K562 (cell line): Measurements from ENCODE around the gene DCUN1D3. TPM values are rescaled to one million over a fixed set of nuclear protein-coding genes. Genes with fewer than 3 reads are reported as not detected.

ENCODE experiments used
- BACH1 ChIP-seq: fragments of 200-800 bp; sonication (Bioruptor generic); IDR thresholded peaks from 2 replicates; pipeline ENCODE4 v1.6.1; 2016; ENCODE audit warnings: missing genetic modification characterization, missing compliant biosample characterization
- CTBP1 ChIP-seq: fragments of 450-650 bp; IDR thresholded peaks from 2 replicates; pipeline ENCODE4 v1.6.1; 2016; ENCODE audit warnings: borderline replicate concordance
- EP400 ChIP-seq: fragments of 450-650 bp; IDR thresholded peaks from 2 replicates; pipeline ENCODE4 v1.6.1; 2017; ENCODE audit warnings: antibody characterized with exemption, mild to moderate bottlenecking, moderate library complexity
- FOSL1 ChIP-seq: fragments of 200-800 bp; sonication (Bioruptor generic); conservative IDR thresholded peaks from 2 replicates; pipeline ENCODE4 v1.6.1; 2016; ENCODE audit warnings: missing genetic modification characterization, missing compliant biosample characterization
- GTF2A2 ChIP-seq: IDR thresholded peaks from 2 replicates; pipeline ENCODE4 v1.6.1; 2016; ENCODE audit warnings: mild to moderate bottlenecking, missing genetic modification characterization, missing compliant biosample characterization
- HDAC1 ChIP-seq, 2 experiments: fragments of 450-650 bp; IDR thresholded peaks; 2 replicates each; pipeline ENCODE4 v1.6.1; 2016 to 2017; ENCODE audit warnings: inconsistent platforms in 1 of 2, mild to moderate bottlenecking in 1 of 2, moderate library complexity in 1 of 2
- HDAC2 ChIP-seq: fragments of 450-650 bp; IDR thresholded peaks from 2 replicates; pipeline ENCODE4 v1.6.1; 2016; ENCODE audit warnings: mild to moderate bottlenecking
- HDAC6 ChIP-seq: IDR thresholded peaks from 2 replicates; pipeline ENCODE4 v1.6.1; 2012; ENCODE audit warnings: low read depth, mild to moderate bottlenecking, control low read depth, inconsistent platforms, low read length, moderate library complexity
- HSF4 ChIP-seq: fragments of 250-450 bp; sonication (Bioruptor Pico); IDR thresholded peaks from 2 replicates; pipeline ENCODE4 v2.1.2; 2022; ENCODE audit warnings: mild to moderate bottlenecking, moderate library complexity, borderline replicate concordance
- KLF13 ChIP-seq: fragments of 450-650 bp; IDR thresholded peaks from 2 replicates; pipeline ENCODE4 v1.6.1; 2016; ENCODE audit warnings: missing genetic modification characterization, low read depth, mild to moderate bottlenecking, missing compliant biosample characterization, moderate library complexity, borderline replicate concordance
- NBN ChIP-seq: fragments of 450-650 bp; IDR thresholded peaks from 2 replicates; pipeline ENCODE4 v1.6.1; 2016; ENCODE audit warnings: low read depth, mild to moderate bottlenecking
- NR2C2 ChIP-seq, 2 experiments: fragments of 200-800 bp in 1 of 2; sonication (Bioruptor generic) in 1 of 2; sonication (generic) in 1 of 2; formaldehyde crosslinking in 1 of 2; IDR thresholded peaks; 2 replicates each; pipeline versions ENCODE4 v1.6.1 to v1.8.0; 2016 to 2022; ENCODE audit warnings: mild to moderate bottlenecking in 1 of 2, missing compliant biosample characterization in 1 of 2, missing genetic modification characterization in 1 of 2, missing genetic modification reagents in 1 of 2
- PHF21A ChIP-seq: fragments of 450-650 bp; IDR thresholded peaks from 2 replicates; pipeline ENCODE4 v1.6.1; 2017; ENCODE audit warnings: low read depth, borderline replicate concordance
- ZNF165 ChIP-seq: fragments of 250-450 bp; sonication (Bioruptor Pico); IDR thresholded peaks from 2 replicates; pipeline ENCODE4 v1.4.0; 2020; ENCODE audit warnings: borderline replicate concordance
- ZNF354B ChIP-seq: fragments of 250-450 bp; sonication (Bioruptor Pico); IDR thresholded peaks from 2 replicates; pipeline ENCODE4 v1.4.0; 2020
- ZNF77 ChIP-seq: fragments of 250-450 bp; sonication (Bioruptor Pico); IDR thresholded peaks from 2 replicates; pipeline ENCODE4 v1.5.0; 2020
- polyA plus RNA-seq, 8 experiments: library from polyadenylated mRNA; depleted of rRNA in 4 of 8; stranded (reverse) in 5 of 8; unstranded in 3 of 8; fragments of >200 nt; fragmentation: Nextera tagmentation in 2 of 8; fragmentation: Illumina TruSeq in 1 of 8; extraction: Ambion mirVana in 2 of 8; extraction: Trizol in 1 of 8; gene quantifications; 2 replicates each; pipeline versions ENCODE4 v1.2.1 to v1.2.3, GENCODE V29; 2011 to 2014; ENCODE audit warnings: inconsistent platforms in 1 of 8, missing spikeins in 1 of 8
- total RNA-seq, 7 experiments: library from RNA; depleted of rRNA in 6 of 7; stranded (reverse); fragments of >200 nt in 6 of 7; fragmentation: Illumina TruSeq in 2 of 7; extraction: Trizol in 2 of 7; gene quantifications; 2 replicates each; pipeline versions ENCODE4 v1.2.1 to v1.2.3, GENCODE V29; 2011 to 2021; ENCODE audit warnings: low replicate concordance in 1 of 7
- TF ChIP-seq, protein P1 (sequence below), 2 experiments: fragments of 250-450 bp in 1 of 2; fragments of 450-650 bp in 1 of 2; sonication (Bioruptor Pico) in 1 of 2; IDR thresholded peaks; 2 replicates each; pipeline versions ENCODE4 v1.6.1 to v1.8.0; 2016 to 2021; ENCODE audit warnings: mild to moderate bottlenecking in 2 of 2, moderate library complexity in 2 of 2, missing compliant biosample characterization in 1 of 2, missing genetic modification characterization in 1 of 2
- TF ChIP-seq, protein P2 (sequence below): fragments of 250-450 bp; sonication (Bioruptor Pico); IDR thresholded peaks from 2 replicates; pipeline ENCODE4 v1.4.0; 2020; ENCODE audit warnings: mild to moderate bottlenecking, moderate library complexity
- TF ChIP-seq, protein P3 (sequence below), 2 experiments: fragments of 450-650 bp; IDR thresholded peaks; 2 replicates each; pipeline ENCODE4 v1.6.1; 2018; ENCODE audit warnings: mild to moderate bottlenecking in 2 of 2, low read depth in 1 of 2; ENCODE audit not compliant: partially characterized antibody in 2 of 2
- TF ChIP-seq, protein P4 (sequence below): fragments of 450-650 bp; formaldehyde crosslinking; IDR thresholded peaks from 2 replicates; pipeline ENCODE4 v1.4.0; 2020; ENCODE audit warnings: mild to moderate bottlenecking, moderate library complexity

DCUN1D3 gene
- total and polyA plus RNA-seq, 9 of the 15 experiments (the other 6 are each of a cell fraction or from before 2014, with no cell fraction given), result 1.0 to 4.7 (median 2.2) TPM

DNA sequence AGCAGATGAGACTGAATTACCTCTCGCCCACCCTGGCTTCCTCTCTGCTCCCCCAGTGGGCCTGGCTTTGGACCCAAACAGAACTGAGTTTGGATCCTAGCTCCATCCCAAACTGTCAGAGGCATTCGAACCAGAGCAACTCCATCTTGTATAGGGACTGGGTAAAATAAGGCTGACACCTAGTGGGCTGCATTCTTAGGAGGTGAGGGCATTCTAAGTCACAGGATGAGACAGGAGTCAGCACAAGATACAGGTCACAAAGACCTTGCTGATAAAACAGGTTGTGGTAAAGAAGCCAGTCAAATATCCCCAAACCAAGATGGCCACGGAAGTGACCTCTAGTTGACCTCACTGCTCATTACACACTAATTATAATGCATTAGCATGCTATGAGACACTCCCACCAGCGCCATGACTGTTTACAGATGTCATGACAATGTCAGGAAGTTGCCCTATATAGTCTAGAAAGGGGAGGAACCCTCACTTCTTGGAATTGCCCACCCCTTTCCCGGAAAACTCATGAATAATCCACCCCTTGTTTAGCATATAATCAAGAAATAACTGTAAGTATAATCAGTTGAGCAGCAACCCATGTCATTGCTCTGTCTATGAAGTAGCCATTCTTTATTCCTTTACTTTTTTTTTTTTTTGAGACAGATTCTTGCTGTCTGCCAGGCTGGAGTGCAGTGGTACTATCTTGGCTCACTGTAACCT lies 44.9 kb upstream of the DCUN1D3 start (continued):
- peak; percentile 44; the same call in 1 of the 2 replicates for TF ChIP-seq HDAC2
- TF ChIP-seq, protein P1, sequence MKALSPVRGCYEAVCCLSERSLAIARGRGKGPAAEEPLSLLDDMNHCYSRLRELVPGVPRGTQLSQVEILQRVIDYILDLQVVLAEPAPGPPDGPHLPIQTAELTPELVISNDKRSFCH (CRISPR knock-in tag; IDR thresholded peaks at IDR 0.05), result peak; percentile 98
- TF ChIP-seq, protein P1 (tag; IDR thresholded peaks at IDR 0.05), result peak; percentile 100
- TF ChIP-seq HSF4 (CRISPR knock-in tag), result peak; percentile 99
- TF ChIP-seq, protein P2, sequence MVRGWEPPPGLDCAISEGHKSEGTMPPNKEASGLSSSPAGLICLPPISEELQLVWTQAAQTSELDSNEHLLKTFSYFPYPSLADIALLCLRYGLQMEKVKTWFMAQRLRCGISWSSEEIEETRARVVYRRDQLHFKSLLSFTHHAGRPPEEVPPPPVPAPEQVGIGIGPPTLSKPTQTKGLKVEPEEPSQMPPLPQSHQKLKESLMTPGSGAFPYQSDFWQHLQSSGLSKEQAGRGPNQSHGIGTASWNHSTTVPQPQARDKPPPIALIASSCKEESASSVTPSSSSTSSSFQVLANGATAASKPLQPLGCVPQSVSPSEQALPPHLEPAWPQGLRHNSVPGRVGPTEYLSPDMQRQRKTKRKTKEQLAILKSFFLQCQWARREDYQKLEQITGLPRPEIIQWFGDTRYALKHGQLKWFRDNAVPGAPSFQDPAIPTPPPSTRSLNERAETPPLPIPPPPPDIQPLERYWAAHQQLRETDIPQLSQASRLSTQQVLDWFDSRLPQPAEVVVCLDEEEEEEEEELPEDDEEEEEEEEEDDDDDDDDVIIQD (CRISPR knock-in tag), result peak; percentile 100
- TF ChIP-seq BACH1 (tag), result peak; percentile 100
- no peak for TF ChIP-seq PHF21A
- peak; percentile 75 for TF ChIP-seq FOSL1
- TF ChIP-seq HDAC6, result no peak
- TF ChIP-seq KLF13 (tag), result peak; percentile 100
- TF ChIP-seq NBN, result 0 out of 2 replicates have a peak, but pooled peaks have one; percentile 18
- TF ChIP-seq ZNF77 (CRISPR knock-in tag), result peak; percentile 97
- TF ChIP-seq, protein P3, sequence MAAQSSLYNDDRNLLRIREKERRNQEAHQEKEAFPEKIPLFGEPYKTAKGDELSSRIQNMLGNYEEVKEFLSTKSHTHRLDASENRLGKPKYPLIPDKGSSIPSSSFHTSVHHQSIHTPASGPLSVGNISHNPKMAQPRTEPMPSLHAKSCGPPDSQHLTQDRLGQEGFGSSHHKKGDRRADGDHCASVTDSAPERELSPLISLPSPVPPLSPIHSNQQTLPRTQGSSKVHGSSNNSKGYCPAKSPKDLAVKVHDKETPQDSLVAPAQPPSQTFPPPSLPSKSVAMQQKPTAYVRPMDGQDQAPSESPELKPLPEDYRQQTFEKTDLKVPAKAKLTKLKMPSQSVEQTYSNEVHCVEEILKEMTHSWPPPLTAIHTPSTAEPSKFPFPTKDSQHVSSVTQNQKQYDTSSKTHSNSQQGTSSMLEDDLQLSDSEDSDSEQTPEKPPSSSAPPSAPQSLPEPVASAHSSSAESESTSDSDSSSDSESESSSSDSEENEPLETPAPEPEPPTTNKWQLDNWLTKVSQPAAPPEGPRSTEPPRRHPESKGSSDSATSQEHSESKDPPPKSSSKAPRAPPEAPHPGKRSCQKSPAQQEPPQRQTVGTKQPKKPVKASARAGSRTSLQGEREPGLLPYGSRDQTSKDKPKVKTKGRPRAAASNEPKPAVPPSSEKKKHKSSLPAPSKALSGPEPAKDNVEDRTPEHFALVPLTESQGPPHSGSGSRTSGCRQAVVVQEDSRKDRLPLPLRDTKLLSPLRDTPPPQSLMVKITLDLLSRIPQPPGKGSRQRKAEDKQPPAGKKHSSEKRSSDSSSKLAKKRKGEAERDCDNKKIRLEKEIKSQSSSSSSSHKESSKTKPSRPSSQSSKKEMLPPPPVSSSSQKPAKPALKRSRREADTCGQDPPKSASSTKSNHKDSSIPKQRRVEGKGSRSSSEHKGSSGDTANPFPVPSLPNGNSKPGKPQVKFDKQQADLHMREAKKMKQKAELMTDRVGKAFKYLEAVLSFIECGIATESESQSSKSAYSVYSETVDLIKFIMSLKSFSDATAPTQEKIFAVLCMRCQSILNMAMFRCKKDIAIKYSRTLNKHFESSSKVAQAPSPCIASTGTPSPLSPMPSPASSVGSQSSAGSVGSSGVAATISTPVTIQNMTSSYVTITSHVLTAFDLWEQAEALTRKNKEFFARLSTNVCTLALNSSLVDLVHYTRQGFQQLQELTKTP (IDR thresholded peaks at IDR 0.05; ENCODE audit: low read depth in 1 of 2, partially characterized antibody in 2 of 2), result peak in 1 of 2 experiments; percentile 70
- TF ChIP-seq GTF2A2, result peak; percentile 98
- peak; percentile 86 for TF ChIP-seq CTBP1
- 0 out of 2 replicates have a peak, but pooled peaks have one; percentile 13 for TF ChIP-seq EP400
- TF ChIP-seq NR2C2 (CRISPR knock-in tag; IDR thresholded peaks at IDR 0.05), result peak; percentile 74; the same call in 1 of the 2 replicates
- peak; percentile 97 for TF ChIP-seq NR2C2 (tag; IDR thresholded peaks at IDR 0.05)
- TF ChIP-seq ZNF165 (CRISPR knock-in tag), result peak; percentile 100
- TF ChIP-seq HDAC1 (IDR thresholded peaks at IDR 0.05), result peak in 1 of 2 experiments; percentile 26; a peak in 1 of 4 replicates
- TF ChIP-seq ZNF354B (CRISPR knock-in tag), result peak; percentile 99
- TF ChIP-seq, protein P4, sequence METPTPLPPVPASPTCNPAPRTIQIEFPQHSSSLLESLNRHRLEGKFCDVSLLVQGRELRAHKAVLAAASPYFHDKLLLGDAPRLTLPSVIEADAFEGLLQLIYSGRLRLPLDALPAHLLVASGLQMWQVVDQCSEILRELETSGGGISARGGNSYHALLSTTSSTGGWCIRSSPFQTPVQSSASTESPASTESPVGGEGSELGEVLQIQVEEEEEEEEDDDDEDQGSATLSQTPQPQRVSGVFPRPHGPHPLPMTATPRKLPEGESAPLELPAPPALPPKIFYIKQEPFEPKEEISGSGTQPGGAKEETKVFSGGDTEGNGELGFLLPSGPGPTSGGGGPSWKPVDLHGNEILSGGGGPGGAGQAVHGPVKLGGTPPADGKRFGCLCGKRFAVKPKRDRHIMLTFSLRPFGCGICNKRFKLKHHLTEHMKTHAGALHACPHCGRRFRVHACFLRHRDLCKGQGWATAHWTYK (CRISPR knock-in tag), result peak; percentile 100
